Stimulated activated CD8-positive, alpha-beta memory T cell treated with anti-CD3 and anti-CD28 coated beads, Interleukin-4, amount 100 ng/mL, for 1 hour (primary cell): ENCODE measurements around the gene DCUN1D2.

Source experiments
- DNase-seq, 2 donors: peaks; one replicate each; pipeline ENCODE4 v3.0.0-alpha.2; 2020; ENCODE audit warnings: low read depth in 2 of 2, low spot score in 1 of 2

The DCUN1D2 gene

DNA sequence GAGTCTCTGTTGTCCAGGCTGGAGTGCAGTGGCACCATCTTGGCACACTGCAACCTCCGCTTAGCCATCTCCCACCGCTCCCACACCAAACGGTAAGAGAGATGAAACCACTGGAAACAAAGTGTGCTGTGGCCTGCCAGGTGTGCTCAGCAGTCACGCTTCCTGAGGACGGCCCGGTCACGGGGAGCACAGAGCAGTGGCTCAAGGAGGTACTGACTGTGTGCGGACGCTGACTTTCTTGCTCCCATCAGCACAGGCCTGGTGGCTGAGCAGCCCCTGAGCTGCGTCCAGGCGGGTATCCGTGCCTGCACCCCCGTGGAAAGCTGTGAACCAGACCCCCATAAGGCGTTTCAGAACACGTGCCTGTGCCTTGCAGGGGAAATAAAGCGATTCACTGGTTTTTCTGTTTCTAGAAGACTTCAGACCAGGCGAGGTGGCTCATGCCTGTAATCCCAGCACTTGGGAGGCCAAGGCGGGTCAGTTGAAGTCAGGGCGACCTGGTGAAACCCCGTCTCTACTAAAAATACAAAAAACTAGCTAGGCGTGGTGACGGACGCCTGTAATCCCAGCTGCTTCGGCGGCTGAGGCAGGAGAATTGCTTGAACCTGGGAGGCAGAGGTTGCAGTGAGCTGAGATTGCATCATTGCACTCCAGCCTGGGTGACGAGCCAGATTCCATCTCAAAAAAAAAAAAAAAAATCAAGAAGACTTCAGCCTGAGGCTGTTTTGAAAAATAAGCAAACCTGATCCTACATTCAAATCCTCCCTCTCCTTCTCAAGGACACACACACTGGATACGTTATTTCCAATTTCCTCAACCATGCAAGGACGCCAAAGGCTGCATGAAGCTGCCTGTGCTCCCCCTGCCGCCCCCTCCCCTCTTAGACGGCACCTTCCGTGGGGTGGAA is 62.7 kb downstream of the DCUN1D2 start:
- DNase-seq = no peak

DNA sequence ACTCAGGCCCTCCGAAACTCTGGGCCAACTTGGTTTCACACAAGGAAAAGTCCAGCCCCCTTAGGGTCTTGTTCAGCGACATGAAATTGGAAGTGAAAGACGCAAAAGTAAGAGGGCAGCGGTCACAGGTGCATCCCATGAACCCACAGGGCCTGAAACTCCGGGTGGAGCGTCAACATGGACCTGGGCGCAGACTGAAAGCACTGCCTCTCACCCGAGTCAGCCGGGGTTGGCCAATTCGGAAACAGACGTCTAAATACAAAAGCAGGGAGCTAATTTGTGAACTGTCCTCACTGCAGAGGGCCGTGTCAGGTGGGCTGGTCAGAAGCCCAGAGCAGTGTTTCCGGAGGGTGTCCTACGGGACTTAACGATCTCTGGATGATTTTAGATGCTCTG is 63.9 kb downstream of the DCUN1D2 start:
- no peak for DNase-seq

DNA sequence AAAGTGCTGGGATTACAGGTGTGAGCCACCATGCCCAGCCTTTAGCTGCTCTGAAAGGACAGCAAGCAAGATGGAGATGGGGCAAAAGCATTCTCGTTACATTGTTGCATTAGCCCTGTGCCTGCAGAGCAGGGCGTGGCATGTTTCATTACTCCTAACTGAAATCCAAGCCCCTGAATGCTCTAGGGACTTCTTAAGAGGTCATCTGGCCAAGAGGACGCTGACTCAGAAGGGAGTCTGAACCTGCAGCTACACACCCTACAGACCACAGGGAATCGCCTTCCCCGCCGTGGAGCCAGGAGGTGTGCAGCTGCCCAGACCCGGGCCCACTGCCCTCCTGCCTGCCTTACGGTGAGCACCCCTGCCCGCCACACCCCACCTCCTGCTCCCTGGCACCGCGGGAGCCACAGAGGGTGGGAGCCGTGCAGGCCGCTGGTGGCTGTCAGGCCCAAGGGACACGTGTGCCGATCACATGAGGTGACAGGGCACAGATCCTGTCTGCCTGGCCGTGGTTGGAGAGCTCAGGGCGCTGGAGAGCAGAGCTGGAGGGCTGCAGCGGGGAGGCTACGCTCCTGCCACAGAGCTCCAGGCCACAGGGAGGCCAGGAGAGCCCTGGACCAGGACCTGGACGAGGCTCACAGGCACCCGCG is 64.4 kb downstream of the DCUN1D2 start:
- DNase-seq = no peak

DNA sequence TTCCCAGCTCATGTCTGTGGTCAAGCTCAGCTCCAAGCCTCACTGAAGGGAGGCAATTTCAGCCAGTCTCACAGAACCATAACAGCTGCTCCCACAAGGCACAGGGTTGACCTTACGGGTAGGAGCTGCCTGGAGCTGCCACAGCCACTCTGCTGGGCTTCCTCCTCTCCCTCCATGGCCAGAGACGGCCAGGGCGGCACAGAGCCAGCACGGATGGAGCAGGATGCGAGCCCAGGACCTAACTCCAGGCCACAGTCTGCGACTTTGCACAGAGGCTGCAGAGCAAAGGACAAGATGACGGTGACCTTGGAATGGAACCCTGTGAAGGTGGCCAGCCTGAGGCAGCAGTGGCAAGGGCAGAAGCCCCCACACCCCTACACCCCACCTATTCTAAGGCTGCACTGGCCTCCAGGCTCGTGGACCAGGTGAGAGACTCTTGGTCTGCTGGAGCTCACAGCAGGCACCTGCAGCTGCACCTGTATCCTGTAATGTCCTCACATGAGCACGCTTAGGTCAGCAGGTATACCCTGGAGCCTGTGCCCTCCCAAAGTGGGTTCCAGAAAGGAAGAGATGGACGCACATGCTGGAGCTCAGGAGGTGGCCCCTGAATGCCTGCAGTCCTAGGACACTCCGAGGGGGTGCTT is 66.9 kb downstream of the DCUN1D2 start:
- no peak for DNase-seq

DNA sequence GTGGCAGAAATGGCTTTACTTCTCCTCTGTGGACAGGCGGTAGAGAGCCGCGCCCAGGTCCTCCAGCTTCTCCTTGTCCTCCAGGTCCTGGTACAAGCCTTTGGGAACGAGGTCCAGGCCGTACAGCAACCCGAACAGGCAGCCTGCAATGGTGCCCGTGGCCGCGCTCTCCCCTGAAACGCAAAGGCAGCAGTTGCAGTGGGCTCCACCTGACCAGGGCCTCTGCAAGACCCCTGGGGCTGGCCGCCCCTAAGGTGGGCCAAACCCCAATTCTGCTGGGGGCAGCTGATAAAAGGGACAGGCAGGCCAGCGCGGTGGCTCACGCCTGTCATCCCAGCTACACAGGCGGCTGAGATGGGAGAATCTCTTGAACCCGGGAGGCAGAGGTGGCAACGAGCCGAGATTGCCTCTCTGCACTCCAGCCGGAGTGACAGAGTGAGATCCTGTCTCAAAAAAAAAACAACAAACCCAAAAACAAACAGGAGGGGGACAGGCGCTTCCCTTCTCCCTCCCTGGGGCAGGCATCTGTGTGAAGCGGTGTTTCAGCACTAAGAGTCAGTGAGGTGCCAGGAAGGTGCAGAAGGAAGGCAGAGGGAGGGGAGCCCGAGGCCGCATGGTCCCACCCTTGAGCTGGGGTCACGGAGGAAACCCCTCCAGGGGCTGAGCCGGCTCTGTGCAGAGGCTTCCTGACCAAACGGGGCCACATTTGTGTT is 67.5 kb downstream of the DCUN1D2 start:
- no peak for DNase-seq

DNA sequence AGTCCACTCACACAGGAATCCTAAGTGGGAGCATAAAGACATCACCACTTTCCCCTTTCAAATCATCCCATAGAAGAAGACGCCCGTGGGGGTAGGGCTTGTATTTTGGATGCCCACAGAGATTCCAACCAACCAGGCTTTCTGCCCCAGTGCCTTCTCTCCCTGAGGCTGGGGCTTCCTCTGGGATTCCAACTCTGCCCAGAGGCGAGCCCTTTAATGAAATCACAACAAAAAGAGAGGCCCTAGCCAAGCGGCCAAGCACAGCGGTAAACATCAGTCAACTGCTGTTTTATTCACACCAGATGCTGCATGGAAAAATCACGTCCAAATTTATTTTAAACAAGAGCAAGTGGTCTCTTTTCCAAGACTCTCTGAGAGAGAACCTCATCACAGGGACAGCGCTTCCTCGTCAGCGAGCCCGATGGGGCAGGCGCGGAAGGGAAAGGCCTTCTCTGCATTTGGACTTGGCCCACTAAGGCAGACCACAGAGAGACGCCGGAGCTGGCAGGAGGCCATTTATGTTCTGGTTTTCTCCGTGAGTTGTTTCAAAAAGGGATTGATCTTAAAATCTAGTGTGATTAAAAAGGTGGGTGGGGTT is 68.7 kb downstream of the DCUN1D2 start:
- no peak for DNase-seq

DNA sequence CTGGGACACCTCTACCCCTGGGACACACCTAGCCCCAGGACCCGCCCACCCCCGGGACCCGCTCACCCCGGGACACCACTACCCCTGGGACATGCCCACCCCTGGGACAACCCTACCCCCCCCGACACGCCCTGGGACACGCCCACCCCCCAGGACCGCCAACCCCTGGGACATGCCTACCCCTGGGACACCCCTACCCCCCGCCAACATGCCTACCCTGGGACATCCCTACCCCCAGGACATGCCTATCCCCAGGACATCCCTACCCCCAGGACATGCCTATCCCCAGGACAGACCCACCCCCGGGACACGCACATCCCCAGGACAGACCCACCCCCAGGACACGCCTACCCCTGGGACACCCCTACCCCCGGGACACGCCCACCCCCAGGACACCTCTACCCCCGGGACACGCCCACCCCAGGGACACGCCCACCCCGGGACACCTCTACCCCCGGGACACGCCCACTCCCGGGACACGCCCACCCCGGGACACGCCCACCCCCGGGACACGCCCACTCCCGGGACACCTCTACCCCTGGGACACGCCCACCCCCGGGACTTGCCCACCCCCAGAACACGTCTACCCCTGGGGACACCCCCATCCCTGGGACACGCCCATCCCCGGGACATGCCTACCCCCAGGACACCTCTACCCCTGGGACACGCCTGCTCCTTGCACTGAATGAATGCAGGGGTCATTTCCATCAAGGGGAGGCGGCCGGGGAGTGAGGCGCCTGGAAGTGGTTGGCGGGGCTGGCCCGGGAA is 69.5 kb downstream of the DCUN1D2 start:
- DNase-seq = no peak

DNA sequence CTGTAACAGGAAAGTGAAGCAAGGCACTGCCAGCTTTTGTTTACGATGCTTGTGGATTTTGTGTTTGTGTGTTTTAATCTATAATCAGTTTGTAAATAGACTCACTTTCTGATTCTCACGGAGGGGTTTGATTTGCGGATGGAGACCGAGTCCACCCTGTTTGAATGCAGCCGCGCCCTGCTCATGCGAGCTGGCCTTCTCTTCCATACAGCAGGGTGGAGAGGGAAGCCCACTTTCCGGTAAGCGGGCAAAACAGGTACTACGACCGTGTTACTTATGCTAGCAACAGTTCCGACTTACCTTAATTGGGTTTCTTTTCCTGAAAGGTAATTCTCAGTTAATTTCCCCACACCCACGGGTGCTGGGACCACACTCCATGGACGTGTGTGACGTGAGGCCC is 70.3 kb downstream of the DCUN1D2 start:
- DNase-seq = no peak

DNA sequence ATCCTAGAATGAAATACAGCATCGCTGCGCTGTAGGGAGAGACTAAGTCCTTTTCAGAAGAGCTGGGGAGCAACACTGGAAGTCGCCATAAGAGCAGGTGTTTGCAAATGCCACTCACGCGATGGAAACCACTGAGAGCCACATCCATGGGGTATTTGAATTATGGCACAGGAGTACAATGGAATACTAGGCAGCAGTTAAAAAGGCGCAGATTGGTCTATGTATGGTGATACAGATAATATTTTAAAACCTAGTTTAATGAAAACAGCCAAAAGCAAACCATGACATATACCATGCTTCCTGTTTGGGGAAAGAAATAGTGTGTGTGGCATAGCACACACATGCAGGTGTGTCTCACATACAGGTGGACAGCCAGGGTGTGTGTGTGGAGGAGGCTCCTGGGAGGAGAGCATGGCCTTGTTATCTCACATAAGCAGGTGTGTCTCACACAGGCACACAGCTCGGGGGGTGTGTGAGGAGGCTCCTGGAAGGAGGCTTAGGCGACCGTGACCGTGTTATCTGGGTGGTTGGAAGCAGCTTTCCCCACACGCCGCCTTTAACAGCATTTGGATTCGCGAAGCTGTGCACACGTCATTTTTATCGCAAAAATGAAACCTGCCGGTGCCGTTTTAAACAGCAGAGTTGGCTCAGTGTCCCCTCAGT is 70.8 kb downstream of the DCUN1D2 start:
- DNase-seq = no peak

DNA sequence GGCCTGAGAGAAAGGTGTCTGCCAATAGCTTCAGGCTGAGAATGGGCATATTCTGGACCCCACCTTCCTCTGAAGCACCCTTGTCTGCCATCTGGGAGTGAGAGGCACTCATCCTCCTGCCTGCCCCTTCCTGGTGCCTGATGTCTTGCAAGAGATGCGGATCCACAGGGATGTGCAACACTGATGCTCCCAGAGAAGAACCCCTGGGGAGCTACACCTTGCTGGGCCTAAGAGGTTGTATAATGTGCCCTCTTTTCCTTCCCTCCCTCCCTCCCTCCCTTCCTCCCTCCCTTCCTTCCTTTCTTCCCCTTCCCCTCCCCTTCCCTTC is 71.8 kb downstream of the DCUN1D2 start:
- no peak for DNase-seq

DNA sequence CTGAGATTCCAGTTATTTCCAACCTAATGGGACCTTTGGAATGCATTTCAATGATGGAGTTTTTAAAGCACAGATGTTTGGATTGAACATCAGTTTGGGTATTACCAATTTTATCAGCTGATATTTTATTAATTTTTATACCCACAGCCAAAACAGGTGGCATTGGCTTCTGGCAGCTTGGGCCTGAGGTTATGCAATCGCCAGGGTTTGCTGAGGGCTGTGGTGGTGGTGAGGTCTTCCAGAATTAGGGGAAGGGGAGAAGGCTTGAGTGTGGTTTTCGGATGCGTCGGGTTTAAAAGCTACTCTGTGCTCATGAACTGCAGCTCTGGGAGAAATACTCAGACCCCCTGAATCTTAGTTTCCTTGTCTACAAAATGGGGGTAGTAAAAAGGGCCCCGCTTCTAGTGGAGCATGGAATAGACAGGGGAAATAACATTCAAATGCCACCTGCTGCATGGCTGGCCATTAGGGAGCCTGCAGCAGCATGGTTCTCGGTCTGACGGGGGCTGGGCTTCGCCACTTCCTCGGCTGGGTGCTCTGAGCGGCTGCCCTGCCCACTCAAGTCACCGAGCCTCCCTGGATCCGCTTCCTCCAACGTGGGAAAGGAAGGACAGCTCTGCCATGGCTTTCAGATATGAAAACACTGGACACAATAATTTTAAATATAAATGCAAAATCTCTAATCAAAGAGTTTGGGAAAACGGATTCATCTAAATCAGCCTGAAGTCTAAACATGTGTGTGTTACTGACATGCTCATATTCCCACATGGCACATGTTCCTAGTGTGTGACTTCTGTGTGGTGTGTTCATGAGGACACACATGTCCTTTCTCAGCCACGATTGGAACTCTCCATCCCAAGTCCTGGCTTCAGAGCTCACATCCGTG is 72.4 kb downstream of the DCUN1D2 start:
- no peak for DNase-seq

DNA sequence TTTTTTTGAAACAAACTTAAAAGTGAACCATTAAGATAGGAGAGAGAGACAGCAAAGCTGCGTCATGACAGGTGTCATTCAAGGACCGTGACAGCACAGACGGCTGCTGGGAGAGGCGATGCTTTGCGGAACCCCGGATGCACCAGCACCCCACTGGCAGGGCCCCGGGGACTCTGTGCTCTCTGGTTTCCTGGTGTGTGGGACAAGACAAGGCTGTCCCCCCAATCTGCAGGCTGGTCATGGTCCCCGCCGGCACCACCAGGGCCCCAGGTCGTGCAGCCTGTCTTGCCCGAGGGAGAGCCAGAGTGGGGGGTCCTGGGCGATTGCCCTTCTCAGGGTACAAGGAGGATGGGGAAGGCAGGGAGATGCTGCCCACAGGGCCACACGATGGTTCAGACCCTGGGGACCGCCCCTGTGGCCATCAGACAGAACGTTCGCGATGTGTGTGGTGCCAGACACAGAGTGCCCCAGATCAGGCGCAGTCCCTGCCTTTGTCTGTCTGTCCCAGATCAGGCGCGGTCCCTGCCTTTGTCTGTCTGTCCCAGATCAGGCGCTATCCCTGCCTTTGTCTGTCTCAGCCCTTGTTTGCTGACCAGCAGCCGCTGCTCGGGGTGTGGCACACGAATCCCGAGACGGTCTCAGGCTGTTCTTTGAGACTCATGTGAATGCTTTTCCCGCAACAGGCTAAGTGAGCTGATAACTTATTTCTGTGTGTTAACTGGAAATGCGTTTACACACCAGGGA is 73.3 kb downstream of the DCUN1D2 start:
- no peak for DNase-seq

DNA sequence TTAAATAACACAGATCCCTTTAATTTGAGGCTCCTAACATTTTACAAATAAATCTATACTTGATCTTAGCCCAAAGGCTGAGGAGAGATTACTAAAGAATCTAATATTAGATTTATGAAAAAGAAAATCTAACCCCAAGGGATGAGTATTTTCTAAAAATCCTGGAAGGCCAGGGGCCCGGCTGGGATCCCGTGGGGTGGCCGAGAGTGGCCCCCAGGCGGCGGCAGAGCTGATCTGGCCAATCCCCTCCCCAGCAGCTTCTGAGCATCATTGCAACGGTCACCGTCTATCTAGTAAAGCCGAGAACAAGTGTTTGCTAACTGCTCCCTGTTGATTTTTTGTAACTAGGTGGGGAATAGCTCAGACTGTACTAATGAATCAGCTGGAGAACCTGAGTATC is 74.7 kb downstream of the DCUN1D2 start:
- no peak for DNase-seq

DNA sequence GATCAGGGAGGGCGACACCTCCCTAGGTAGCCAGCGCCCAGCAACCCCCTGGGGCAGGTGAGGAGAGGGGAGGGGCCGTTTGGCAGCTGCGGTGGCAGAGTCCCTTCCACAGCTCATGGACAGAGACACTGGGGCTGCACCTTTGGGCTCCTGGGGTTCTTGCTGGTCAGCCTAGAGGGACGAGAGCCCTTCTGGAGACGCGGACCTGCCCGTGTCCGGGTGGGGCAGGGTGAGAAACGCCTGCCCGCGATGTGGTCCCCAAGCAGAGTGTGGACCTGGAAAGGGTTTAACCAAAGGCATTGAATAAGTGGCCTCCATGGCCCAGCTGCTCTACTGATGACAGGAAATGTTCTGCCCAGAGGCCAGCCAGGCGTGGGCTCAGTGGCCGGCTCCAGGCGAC is 75.5 kb downstream of the DCUN1D2 start:
- DNase-seq = no peak

DNA sequence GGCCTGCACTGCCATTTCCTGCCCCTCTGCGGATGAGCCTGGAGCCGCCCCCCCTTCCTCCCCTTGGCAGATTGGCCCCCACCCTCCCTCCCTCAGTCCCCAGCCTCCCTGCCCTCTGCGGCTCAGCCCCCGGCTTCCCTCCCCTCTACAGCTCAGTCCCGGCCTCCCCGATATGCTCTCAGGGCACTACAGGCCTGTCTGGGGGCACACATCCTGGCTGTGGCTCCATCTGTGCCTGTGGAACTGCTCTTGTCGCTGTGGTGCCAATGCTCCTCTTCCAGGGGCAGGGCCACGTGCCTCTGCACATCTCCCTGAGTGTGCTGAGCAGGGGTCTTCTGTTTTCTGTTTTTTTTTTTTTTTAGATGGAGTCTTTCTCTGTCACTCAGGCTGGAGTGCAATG is 76.2 kb downstream of the DCUN1D2 start:
- no peak for DNase-seq

DNA sequence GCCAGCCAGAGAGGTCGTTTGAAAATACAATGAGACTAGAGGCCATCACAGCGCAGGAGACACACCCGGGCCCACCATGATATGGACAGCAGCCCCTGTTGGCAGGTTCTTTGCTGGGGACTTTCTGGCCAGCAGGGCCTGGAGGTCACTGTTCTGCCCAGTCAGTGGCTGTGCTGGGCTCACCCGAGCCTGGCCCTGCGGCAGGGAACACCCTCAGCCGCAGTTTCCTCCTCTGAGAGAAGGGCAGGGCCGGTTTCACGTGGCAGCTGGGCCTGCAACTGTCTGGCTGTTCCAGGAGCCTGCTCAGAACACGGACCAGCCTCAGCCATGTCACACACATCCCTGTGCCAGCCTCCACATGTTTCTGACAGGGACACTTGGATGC is 76.6 kb downstream of the DCUN1D2 start:
- DNase-seq = no peak

DNA sequence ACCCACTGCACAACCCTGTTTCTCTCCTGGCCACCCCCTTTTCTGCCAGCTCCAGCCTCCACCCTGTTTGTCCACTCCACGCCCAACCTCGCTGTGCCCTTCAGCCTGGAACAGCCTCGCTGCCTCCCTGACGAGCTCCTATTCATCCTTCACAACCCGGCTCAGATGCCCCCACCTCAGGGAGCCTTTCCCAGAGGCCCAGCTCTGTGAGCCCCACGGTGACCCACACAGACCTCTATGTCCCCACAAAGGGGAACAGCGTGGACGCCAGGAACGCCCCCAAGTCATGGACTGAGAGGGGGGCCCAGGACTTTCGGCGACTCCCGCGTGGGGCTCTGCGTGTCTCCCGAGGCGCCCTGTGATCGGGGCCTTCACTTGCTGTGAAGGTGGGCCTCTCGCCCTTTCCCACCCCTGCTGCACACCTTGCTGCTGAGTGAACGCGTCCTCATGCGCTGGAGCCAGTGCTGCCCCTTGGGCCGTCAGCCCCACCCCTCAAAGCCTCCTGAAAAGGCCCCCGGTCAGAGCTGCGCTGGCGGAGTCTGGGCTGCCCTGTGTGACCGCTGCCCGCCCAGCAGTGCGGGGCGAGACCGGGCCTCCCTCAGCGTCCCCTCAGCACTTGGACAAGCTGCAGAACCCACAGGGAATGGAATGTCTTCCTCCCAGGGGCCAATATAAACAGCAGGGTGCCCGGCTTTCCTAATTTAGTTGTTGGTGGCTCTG is 77.2 kb downstream of the DCUN1D2 start:
- no peak for DNase-seq

DNA sequence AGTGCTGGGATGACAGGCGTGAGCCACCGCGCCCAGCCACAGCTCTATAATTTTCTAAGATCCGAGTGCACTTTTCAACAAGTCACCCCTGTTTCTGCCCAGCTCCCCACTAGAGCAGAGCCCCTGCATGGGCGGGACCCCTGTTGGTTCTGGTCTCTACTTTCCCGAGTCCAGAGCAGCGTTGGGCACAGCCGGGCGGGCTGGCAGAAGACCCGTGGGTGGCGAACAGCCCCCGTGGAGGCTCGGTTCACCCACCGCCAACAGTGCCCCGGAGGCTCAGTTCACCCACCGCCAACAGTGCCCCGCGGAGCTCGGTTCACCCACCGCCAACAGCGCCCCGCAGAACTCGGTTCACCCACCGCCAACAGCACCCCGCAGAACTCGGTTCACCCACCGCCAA is 78.1 kb downstream of the DCUN1D2 start:
- no peak for DNase-seq
